Panc1 (cell line): ENCODE measurements around the gene D2HGDH. TPM values are rescaled to one million over a fixed set of nuclear protein-coding genes. Genes with fewer than 3 reads are reported as not detected.

Experiments
- ATAC-seq: fragments of 200-7000 bp; cut with Tn5 transposase; 2 replicates; pipeline ENCODE4 v1.9.1; 2020; ENCODE audit warnings: mild to moderate bottlenecking, moderate library complexity
- BruUV-seq: library from RNA; stranded (reverse); fragments of 400-500 nt; replicated peaks from 2 replicates; lab custom pipeline; 2021; lab: Mats Ljungman, UMichigan
- CTCF ChIA-PET: fragments of 300-600 bp; sonication (Branson Sonifier 250); formaldehyde crosslinking; loops from one replicate; lab custom pipeline; 2022; ENCODE audit warnings: antibody characterized with exemption; lab: Charles Lee
- POLR2A ChIA-PET: fragments of 300-600 bp; sonication (Branson Sonifier 250); formaldehyde crosslinking; loops from one replicate; lab custom pipeline; 2022; ENCODE audit warnings: antibody characterized with exemption; lab: Charles Lee
- DNase-seq: peaks from one replicate; pipeline ENCODE4 v3.0.0-alpha.2; 2010; ENCODE audit warnings: low read depth, low spot score
- H3K27ac ChIP-seq: 2 replicates; pipeline ENCODE4 v1.5.1; 2011; ENCODE audit warnings: mild to moderate bottlenecking, low read length, inconsistent platforms
- H3K27me3 ChIP-seq: fragments of 200-500 bp; sonication (Bioruptor generic); 2 replicates; pipeline ENCODE4 v1.6.0; 2014; ENCODE audit warnings: low read length, inconsistent platforms; ENCODE audit not compliant: control insufficient read depth, insufficient read depth
- H3K36me3 ChIP-seq: fragments of 200-500 bp; sonication (Bioruptor generic); 2 replicates; pipeline ENCODE4 v1.5.1; 2014; ENCODE audit warnings: inconsistent platforms, mild to moderate bottlenecking, low read length, moderate library complexity; ENCODE audit not compliant: control insufficient read depth, insufficient read depth
- H3K4me1 ChIP-seq: 2 replicates; pipeline ENCODE4 v1.5.1; 2011; ENCODE audit warnings: inconsistent platforms, mild to moderate bottlenecking, low read length, moderate library complexity; ENCODE audit not compliant: control insufficient read depth, insufficient read depth
- H3K4me3 ChIP-seq, 2 experiments: 2 replicates each; pipeline ENCODE4 v1.5.1; 2011 to 2012; ENCODE audit warnings: low read depth in 2 of 2, low read length in 2 of 2, mild to moderate bottlenecking in 2 of 2, inconsistent platforms in 1 of 2, moderate library complexity in 1 of 2
- H3K9me3 ChIP-seq: fragments of 200-500 bp; sonication (Bioruptor generic); 2 replicates; pipeline ENCODE4 v1.5.1; 2014; ENCODE audit warnings: low read depth, mild to moderate bottlenecking, inconsistent platforms, low read length, moderate library complexity; ENCODE audit not compliant: control insufficient read depth, insufficient read depth
- POLR2AphosphoS5 ChIP-seq: IDR thresholded peaks from 2 replicates; pipeline ENCODE4 v1.6.1; 2012; ENCODE audit warnings: mild to moderate bottlenecking, low read depth, low read length, moderate library complexity
- SIN3A ChIP-seq: IDR thresholded peaks from 2 replicates; pipeline ENCODE4 v1.6.1; 2012; ENCODE audit warnings: low read depth, mild to moderate bottlenecking, low read length, moderate library complexity, borderline replicate concordance; ENCODE audit not compliant: insufficient read depth
- TCF7L2 ChIP-seq: IDR thresholded peaks from 2 replicates; pipeline ENCODE4 v1.6.1; 2011; ENCODE audit warnings: mild to moderate bottlenecking, low read depth, low read length, inconsistent platforms
- in situ Hi-C: cut with HindIII; loops from 2 replicates; pipeline ENCODE4 v1.10.0; 2016; ENCODE audit warnings: low sequenced_read_pairs, low pct_unique_long_range_greater_than_20kb
- intact Hi-C: fragments of 100-400 bp; cut with micrococcal nuclease; formaldehyde crosslinking; loops from one replicate; pipeline ENCODE4 v1.10.0; 2022; ENCODE audit not compliant: unreplicated experiment
- total RNA-seq: library from RNA; stranded (reverse); gene quantifications from one replicate; pipeline ENCODE4 v1.2.1, GENCODE V29; 2021; ENCODE audit not compliant: unreplicated experiment
- TF ChIP-seq, protein P1 (sequence below), 2 experiments: IDR thresholded peaks; 2 replicates each; pipeline ENCODE4 v1.6.1; 2011 to 2012; ENCODE audit warnings: low read depth in 2 of 2, control low read depth in 1 of 2, low read length in 1 of 2, mild to moderate bottlenecking in 1 of 2, moderate library complexity in 1 of 2; ENCODE audit not compliant: insufficient read depth in 1 of 2
- TF ChIP-seq, protein P2 (sequence below): fragments of 450-650 bp; IDR thresholded peaks from 2 replicates; pipeline ENCODE4 v1.5.1; 2017; ENCODE audit warnings: mild to moderate bottlenecking

D2HGDH gene
- total RNA-seq, 1 experiment from 2014 or later, result 53.0 TPM

DNA sequence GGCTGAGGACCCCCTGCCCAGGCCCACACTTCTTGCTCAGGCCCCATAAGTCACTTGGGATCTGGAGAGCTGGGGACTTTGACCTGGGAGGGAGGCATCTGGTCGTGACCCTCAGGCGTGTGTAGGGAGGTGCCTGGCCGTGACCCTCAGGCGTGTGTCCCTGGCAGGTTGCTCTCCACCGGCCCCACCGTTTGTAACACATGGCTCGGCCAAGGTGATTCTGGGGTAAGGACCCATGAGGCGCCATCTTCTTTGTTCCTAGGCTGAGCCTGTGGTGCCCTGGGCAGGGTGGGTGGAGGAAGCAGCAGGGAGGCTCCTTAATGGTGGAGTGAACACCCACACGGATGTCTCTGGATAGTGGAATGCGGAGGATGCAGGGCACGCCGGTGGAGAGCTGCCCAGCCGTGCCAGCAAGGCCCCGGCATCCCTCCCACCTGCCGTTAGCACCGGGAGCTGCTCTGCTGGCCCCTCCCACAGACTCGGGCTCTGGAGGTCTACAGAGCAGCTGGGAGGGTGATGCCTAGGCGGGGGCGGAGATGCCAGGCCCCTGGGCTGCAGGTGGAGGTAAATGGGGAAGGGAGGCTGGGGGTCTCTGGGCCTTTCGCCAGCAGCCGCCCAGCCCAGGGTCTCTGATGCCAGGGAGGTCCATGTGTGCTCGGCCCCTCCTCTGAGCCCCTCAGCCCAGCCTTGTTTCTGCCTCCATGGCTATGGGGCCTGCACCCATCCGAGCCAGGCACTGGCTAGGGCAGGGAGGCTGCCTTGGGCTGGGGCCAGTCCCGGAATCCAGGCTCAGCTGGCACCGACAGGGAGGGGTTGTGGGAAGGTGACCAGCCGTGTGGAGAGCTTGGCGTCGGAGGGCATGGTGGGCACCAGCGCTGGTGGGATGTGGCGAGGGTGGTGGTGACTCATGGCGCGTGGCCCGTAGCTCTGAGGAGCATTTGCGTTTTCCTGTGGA lies 41.1 kb downstream of the D2HGDH start:
- ATAC-seq, result 0 out of 2 replicates have a peak, but pooled peaks have one; percentile 7
- ChIA-PET CTCF (no interaction called here), POLR2A (interaction anchor here (0.6 kb wide), 1 partner anchor 11 kb away, joined by 3 read pairs; no protein-coding TSS in a partner anchor)
- TF ChIP-seq SIN3A (no peak), TCF7L2 (no peak), POLR2AphosphoS5 (no peak)
- TF ChIP-seq, protein P1, sequence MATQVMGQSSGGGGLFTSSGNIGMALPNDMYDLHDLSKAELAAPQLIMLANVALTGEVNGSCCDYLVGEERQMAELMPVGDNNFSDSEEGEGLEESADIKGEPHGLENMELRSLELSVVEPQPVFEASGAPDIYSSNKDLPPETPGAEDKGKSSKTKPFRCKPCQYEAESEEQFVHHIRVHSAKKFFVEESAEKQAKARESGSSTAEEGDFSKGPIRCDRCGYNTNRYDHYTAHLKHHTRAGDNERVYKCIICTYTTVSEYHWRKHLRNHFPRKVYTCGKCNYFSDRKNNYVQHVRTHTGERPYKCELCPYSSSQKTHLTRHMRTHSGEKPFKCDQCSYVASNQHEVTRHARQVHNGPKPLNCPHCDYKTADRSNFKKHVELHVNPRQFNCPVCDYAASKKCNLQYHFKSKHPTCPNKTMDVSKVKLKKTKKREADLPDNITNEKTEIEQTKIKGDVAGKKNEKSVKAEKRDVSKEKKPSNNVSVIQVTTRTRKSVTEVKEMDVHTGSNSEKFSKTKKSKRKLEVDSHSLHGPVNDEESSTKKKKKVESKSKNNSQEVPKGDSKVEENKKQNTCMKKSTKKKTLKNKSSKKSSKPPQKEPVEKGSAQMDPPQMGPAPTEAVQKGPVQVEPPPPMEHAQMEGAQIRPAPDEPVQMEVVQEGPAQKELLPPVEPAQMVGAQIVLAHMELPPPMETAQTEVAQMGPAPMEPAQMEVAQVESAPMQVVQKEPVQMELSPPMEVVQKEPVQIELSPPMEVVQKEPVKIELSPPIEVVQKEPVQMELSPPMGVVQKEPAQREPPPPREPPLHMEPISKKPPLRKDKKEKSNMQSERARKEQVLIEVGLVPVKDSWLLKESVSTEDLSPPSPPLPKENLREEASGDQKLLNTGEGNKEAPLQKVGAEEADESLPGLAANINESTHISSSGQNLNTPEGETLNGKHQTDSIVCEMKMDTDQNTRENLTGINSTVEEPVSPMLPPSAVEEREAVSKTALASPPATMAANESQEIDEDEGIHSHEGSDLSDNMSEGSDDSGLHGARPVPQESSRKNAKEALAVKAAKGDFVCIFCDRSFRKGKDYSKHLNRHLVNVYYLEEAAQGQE (IDR thresholded peaks at IDR 0.05; ENCODE audit: insufficient read depth in 1 of 2, low read depth in 2 of 2, low read length in 1 of 2), result no peak
- TF ChIP-seq, protein P2, sequence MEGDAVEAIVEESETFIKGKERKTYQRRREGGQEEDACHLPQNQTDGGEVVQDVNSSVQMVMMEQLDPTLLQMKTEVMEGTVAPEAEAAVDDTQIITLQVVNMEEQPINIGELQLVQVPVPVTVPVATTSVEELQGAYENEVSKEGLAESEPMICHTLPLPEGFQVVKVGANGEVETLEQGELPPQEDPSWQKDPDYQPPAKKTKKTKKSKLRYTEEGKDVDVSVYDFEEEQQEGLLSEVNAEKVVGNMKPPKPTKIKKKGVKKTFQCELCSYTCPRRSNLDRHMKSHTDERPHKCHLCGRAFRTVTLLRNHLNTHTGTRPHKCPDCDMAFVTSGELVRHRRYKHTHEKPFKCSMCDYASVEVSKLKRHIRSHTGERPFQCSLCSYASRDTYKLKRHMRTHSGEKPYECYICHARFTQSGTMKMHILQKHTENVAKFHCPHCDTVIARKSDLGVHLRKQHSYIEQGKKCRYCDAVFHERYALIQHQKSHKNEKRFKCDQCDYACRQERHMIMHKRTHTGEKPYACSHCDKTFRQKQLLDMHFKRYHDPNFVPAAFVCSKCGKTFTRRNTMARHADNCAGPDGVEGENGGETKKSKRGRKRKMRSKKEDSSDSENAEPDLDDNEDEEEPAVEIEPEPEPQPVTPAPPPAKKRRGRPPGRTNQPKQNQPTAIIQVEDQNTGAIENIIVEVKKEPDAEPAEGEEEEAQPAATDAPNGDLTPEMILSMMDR, result no peak
- Histone ChIP-seq H3K4me1 (peaks cover 32% of the 10 kb centered on the region), H3K9me3 (no peaks in the 10 kb centered on the region), H3K27ac (peak overlapping the region; percentile 44), H3K4me3 (no peak overlapping the region), H3K27me3 (no peaks in the 10 kb centered on the region), H3K36me3 (no peaks in the 10 kb centered on the region)
- DNase-seq, result no peak
- BruUV-seq, result no TSS peak
- intact Hi-C loops (no loop called here), in situ Hi-C loops (no loop called here)

DNA sequence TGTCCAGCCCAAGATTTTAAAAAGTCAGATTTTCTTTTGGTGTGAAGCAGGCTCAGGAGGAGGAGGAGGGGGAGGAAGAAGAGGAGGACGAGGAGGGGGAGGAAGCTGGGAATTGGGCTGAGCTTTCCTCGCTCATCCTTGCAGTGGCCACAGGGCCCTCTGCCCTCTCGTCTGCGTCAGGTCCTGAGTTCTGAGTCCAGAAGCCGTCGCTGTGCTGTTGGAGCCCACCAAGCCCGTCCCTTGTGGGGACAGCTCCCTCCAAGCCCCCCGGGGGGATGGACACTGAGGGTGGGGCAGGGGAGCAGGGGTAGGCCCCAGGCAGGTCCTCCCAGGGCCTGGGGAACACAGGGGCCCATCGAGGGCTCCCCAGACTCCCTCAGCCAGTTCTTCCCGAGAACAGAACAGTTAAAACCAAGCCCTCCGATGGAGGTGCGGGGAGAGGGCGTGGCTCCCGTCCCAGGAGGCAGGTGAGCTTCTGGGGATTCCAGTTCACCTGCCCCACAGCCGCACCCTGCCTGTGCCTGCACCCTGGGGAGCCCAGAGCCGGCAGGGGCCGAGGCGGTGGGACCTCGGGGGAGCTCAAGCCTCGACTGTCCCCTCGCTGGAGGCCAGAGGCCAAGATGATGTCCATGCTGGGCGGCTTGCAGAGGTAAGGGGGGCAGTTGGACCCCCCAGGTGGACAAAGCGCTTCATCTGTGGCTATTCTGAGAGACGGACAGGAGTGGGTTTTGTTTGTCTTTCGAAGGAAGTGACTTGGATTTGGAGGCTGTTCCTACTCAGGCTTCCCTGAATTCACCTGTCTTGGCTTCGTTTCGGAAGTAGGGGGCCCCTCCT lies 42.1 kb downstream of the D2HGDH start, which contains the start of gene GAL3ST2:
TSS of gene GAL3ST2 (plus strand) at position 487 of the 834 bp plus-strand sequence. CDS start at position 621, 134 bp downstream.
- no peak within 1 kb of the TSS for H3K4me3 ChIP-seq
- ChIA-PET POLR2A (interaction anchor here (0.6 kb wide), 1 partner anchor 10 kb away, joined by 3 read pairs; no protein-coding TSS in a partner anchor), CTCF (no interaction called here)
- no peak for TF ChIP-seq TCF7L2
- TF ChIP-seq, protein P2, result no peak
- no peak for TF ChIP-seq SIN3A
- no peak for TF ChIP-seq POLR2AphosphoS5
- TF ChIP-seq, protein P1 (IDR thresholded peaks at IDR 0.05; ENCODE audit: insufficient read depth in 1 of 2, low read depth in 2 of 2, low read length in 1 of 2), result no peak
- in situ Hi-C loops (no loop called here), intact Hi-C loops (no loop called here)
- DNase-seq (no peak), ATAC-seq (no peak)
- BruUV-seq, result no TSS peak
- no peaks in the 10 kb centered on the region for H3K27me3 ChIP-seq
- H3K9me3 ChIP-seq, result peaks cover 6% of the 10 kb centered on the region; the same call in 1 of the 2 replicates
- no peaks in the 10 kb centered on the region for H3K36me3 ChIP-seq
- H3K27ac ChIP-seq, result no peak within 1 kb of the TSS
- peaks cover 28% of the 10 kb centered on the region for H3K4me1 ChIP-seq
